ENCODE results near the gene MUC6.
"Not testable (repeated sequence)": the region's sequence is repeated elsewhere in the genome, so short reads cannot be mapped to it uniquely, and the experiment has no call there.

The MUC6 gene

GRCh38 chr11:1020211-1020905 lies 16.2 kb downstream of the MUC6 start:
- DNase-seq: no peak

GRCh38 chr11:1019321-1019910 lies 17.1 kb downstream of the MUC6 start:
- DNase-seq: no peak

- no peak for DNase-seq
These were observed 18.4 kb downstream of the MUC6 start for GRCh38 chr11:1018091-1018490.

- DNase-seq: no peak
These were observed 19.1 kb downstream of the MUC6 start for GRCh38 chr11:1017269-1018005.

- DNase-seq: not testable (repeated sequence)
These were observed 19.9 kb downstream of the MUC6 start for GRCh38 chr11:1016610-1017126.

- no peak for DNase-seq
These were observed 20.5 kb downstream of the MUC6 start for GRCh38 chr11:1015826-1016545.

- no peak for DNase-seq
These were observed 21.5 kb downstream of the MUC6 start for GRCh38 chr11:1015064-1015463.

GRCh38 chr11:1014276-1014675 lies 22.2 kb downstream of the MUC6 start:
- no peak for DNase-seq

- no peak for DNase-seq
These were observed 22.9 kb downstream of the MUC6 start for GRCh38 chr11:1013631-1013935.

GRCh38 chr11:1012740-1013630 lies 23.5 kb downstream of the MUC6 start:
- DNase-seq: peak; percentile 11

GRCh38 chr11:1012291-1012690 lies 24.2 kb downstream of the MUC6 start:
- no peak for DNase-seq

GRCh38 chr11:1011320-1011698 lies 25.2 kb downstream of the MUC6 start:
- DNase-seq: no peak

GRCh38 chr11:1010551-1011319 lies 25.8 kb downstream of the MUC6 start:
- DNase-seq: no peak

GRCh38 chr11:1009991-1010390 lies 26.5 kb downstream of the MUC6 start:
- DNase-seq: peak; percentile 7

- DNase-seq: no peak
These were observed 27.1 kb downstream of the MUC6 start for GRCh38 chr11:1009371-1009770.

- no peak for DNase-seq
These were observed 27.7 kb downstream of the MUC6 start for GRCh38 chr11:1008803-1009145.

GRCh38 chr11:1008001-1008802 lies 28.3 kb downstream of the MUC6 start:
- peak; percentile 34 for DNase-seq

- no peak for DNase-seq
These were observed 29.2 kb downstream of the MUC6 start for GRCh38 chr11:1007279-1007678.

- no peak for DNase-seq
These were observed 29.8 kb downstream of the MUC6 start for GRCh38 chr11:1006762-1007161.

- peak; percentile 80 for DNase-seq
These were observed 30.6 kb downstream of the MUC6 start for GRCh38 chr11:1005928-1006327.

GRCh38 chr11:1003159-1003558 lies 33.4 kb downstream of the MUC6 start:
- DNase-seq: no peak

Data from NCI-H2171 (cell line).